Neuronal stem cell (in vitro differentiated cells): ENCODE measurements around the gene AMDHD2.
"Not testable (repeated sequence)": the region's sequence is repeated elsewhere in the genome, so short reads cannot be mapped to it uniquely, and the experiment has no call there.

Experiments
- DNase-seq: peaks from one replicate; pipeline ENCODE4 v3.0.0-alpha.2; 2013; ENCODE audit warnings: low spot score
- H2AFZ ChIP-seq: one replicate; pipeline ENCODE4 v1.6.1; 2013; ENCODE audit warnings: mild to moderate bottlenecking, low read length, inconsistent platforms
- H2AK5ac ChIP-seq: 2 replicates; pipeline ENCODE4 v1.6.1; 2013; ENCODE audit warnings: low read depth, mild to moderate bottlenecking, inconsistent platforms, low read length, moderate library complexity, mixed read lengths
- H2BK120ac ChIP-seq: 2 replicates; pipeline ENCODE4 v1.6.1; 2013; ENCODE audit warnings: low read depth, mild to moderate bottlenecking, inconsistent platforms, low read length, moderate library complexity, mixed read lengths
- H2BK12ac ChIP-seq: one replicate; pipeline ENCODE4 v1.6.1; 2013; ENCODE audit warnings: low read length, inconsistent platforms
- H2BK15ac ChIP-seq: 2 replicates; pipeline ENCODE4 v1.6.1; 2013; ENCODE audit warnings: mild to moderate bottlenecking, low read length, inconsistent platforms, mixed read lengths
- H2BK5ac ChIP-seq: one replicate; pipeline ENCODE4 v1.6.1; 2013; ENCODE audit warnings: inconsistent platforms, mild to moderate bottlenecking, low read length, moderate library complexity
- H3K14ac ChIP-seq: one replicate; pipeline ENCODE4 v1.6.1; 2013; ENCODE audit warnings: low read length, inconsistent platforms
- H3K18ac ChIP-seq: 2 replicates; pipeline ENCODE4 v1.6.1; 2013; ENCODE audit warnings: low read length, inconsistent platforms
- H3K23ac ChIP-seq: 2 replicates; pipeline ENCODE4 v1.6.1; 2013; ENCODE audit warnings: low read depth, mild to moderate bottlenecking, mixed read lengths, low read length, inconsistent platforms; ENCODE audit not compliant: poor library complexity
- H3K27ac ChIP-seq: replicated peaks from 3 replicates; pipeline ENCODE4 v1.5.1; 2013; ENCODE audit warnings: low read length, inconsistent platforms
- H3K27me3 ChIP-seq, 3 experiments: 2 replicates each; pipeline ENCODE4 v1.6.1; 2013; ENCODE audit warnings: low read length in 3 of 3, mild to moderate bottlenecking in 2 of 3, inconsistent platforms in 1 of 3, low read depth in 1 of 3, mixed read lengths in 1 of 3, moderate library complexity in 1 of 3; ENCODE audit not compliant: control insufficient read depth in 3 of 3, insufficient read depth in 3 of 3
- H3K36me3 ChIP-seq, 2 donors: replicated peaks in 1 of 2; 2 replicates each; pipeline ENCODE4 v1.6.1; 2013; ENCODE audit warnings: low read length in 2 of 2; ENCODE audit not compliant: control insufficient read depth in 2 of 2, insufficient read depth in 2 of 2
- H3K4ac ChIP-seq: 2 replicates; pipeline ENCODE4 v1.6.1; 2013; ENCODE audit warnings: inconsistent platforms, mild to moderate bottlenecking, low read length, moderate library complexity
- H3K4me1 ChIP-seq, 2 donors: 1 replicate in 1 of 2; 2 replicates in 1 of 2; pipeline ENCODE4 v1.6.1; 2013; ENCODE audit warnings: low read length in 2 of 2, low read depth in 1 of 2; ENCODE audit not compliant: control insufficient read depth in 2 of 2, insufficient read depth in 1 of 2
- H3K4me2 ChIP-seq: one replicate; pipeline ENCODE4 v1.6.1; 2013; ENCODE audit warnings: mild to moderate bottlenecking, low read length, inconsistent platforms; ENCODE audit not compliant: insufficient read depth, poor library complexity, severe bottlenecking
- H3K4me3 ChIP-seq, 2 donors: 2 replicates each; pipeline ENCODE4 v1.5.1; 2013; ENCODE audit warnings: low read length in 2 of 2, mild to moderate bottlenecking in 2 of 2, inconsistent platforms in 1 of 2, moderate library complexity in 1 of 2
- H3K79me1 ChIP-seq: one replicate; pipeline ENCODE4 v1.6.1; 2013; ENCODE audit warnings: low read depth, mild to moderate bottlenecking, inconsistent platforms, low read length, moderate library complexity
- H3K9ac ChIP-seq: one replicate; pipeline ENCODE4 v1.6.1; 2013; ENCODE audit warnings: mild to moderate bottlenecking, low read depth, low read length, inconsistent platforms; ENCODE audit not compliant: poor library complexity
- H3K9me3 ChIP-seq, 2 donors: replicated peaks in 1 of 2; 2 replicates each; pipeline versions ENCODE3 to v1.6.1; 2013; ENCODE audit warnings: low read length in 2 of 2, mild to moderate bottlenecking in 2 of 2, inconsistent platforms in 1 of 2, low read depth in 1 of 2, mixed read lengths in 1 of 2, moderate library complexity in 1 of 2; ENCODE audit not compliant: control insufficient read depth in 2 of 2, insufficient read depth in 1 of 2
- H4K8ac ChIP-seq: one replicate; pipeline ENCODE4 v1.6.1; 2013; ENCODE audit warnings: low read depth, mild to moderate bottlenecking, inconsistent platforms, low read length, moderate library complexity
- H4K91ac ChIP-seq: one replicate; pipeline ENCODE4 v1.6.1; 2013; ENCODE audit warnings: low read length, low read depth, mild to moderate bottlenecking, inconsistent platforms; ENCODE audit not compliant: poor library complexity
- WGBS, 2 donors: extraction: QIAGEN DNeasy Blood & Tissue Kit; methylation state at CpG; one replicate each; pipeline ENCODE4 v1.1.7; 2013; ENCODE audit warnings: missing lambda C conversion rate in 2 of 2, mixed read lengths in 1 of 2; ENCODE audit not compliant: insufficient read length in 2 of 2, insufficient replicate concordance in 1 of 2; ENCODE audit errors: extremely low coverage in 2 of 2; 5-methylcytosine and 5-hydroxymethylcytosine counted together

AMDHD2 gene

DNA sequence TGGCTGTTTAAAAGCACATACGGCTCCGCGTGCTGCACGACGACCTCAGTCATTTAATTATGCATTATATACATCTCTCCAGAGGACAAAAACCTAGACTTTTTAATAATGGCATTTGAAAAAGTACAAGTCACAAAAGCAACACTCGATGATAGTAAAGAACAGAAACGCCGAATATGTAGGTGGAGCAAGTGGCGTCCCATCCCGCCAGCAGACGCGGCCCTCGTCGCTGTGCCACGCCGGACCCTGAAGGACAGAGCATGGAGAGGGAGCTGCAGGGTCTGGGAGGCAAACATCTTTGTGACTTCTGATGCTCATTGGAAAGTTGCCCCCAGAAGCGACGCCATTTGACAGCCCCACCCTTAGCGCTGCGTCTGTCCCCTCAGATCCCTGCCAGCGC is 55.7 kb downstream of the AMDHD2 start:
- H3K9me3 ChIP-seq, H3K27ac ChIP-seq, H2BK12ac ChIP-seq, H3K4ac ChIP-seq, H3K14ac ChIP-seq, H2BK5ac ChIP-seq, H3K4me3 ChIP-seq, H3K4me2 ChIP-seq, H2BK120ac ChIP-seq, H3K36me3 ChIP-seq, H2AFZ ChIP-seq, H3K9ac ChIP-seq, H3K79me1 ChIP-seq, H3K23ac ChIP-seq, H3K18ac ChIP-seq, H3K4me1 ChIP-seq, H2BK15ac ChIP-seq, H4K8ac ChIP-seq, H2AK5ac ChIP-seq, DNase-seq, H4K91ac ChIP-seq, H3K27me3 ChIP-seq: not testable (repeated sequence)
- no CpG with 5 or more reads among the region's 21 CpGs for WGBS, 2 donors

DNA sequence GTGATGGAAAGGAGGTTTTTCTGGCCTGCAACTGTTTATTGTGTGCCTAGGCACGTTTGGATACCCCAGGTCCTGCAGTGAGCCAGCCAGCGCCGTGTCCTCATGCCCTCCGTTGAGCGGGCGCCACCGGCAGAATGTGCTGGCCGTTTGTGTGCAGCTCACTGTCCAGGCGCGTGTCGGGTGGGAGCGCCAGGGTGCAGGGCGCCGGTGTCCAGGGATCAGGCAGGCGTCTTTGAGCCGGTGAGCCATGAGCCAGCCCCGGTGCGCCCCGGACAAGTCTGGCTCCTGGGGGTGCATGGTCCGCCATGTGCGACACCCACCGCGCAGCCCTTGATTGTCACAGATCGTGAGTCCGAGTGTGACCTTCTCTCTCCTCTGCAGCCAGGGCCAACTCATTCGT is 56.9 kb downstream of the AMDHD2 start:
- H3K18ac ChIP-seq, H3K4me2 ChIP-seq, H3K4ac ChIP-seq, H3K9ac ChIP-seq, H2AFZ ChIP-seq, H3K4me3 ChIP-seq, H3K27me3 ChIP-seq, H3K14ac ChIP-seq, H2BK12ac ChIP-seq, H3K79me1 ChIP-seq, DNase-seq, H2AK5ac ChIP-seq, H4K8ac ChIP-seq, H3K4me1 ChIP-seq, H3K36me3 ChIP-seq, H3K27ac ChIP-seq, H4K91ac ChIP-seq, H2BK5ac ChIP-seq, H3K23ac ChIP-seq, H2BK15ac ChIP-seq, H3K9me3 ChIP-seq, H2BK120ac ChIP-seq: not testable (repeated sequence)
- no CpG with 5 or more reads among the region's 26 CpGs for WGBS, 2 donors

DNA sequence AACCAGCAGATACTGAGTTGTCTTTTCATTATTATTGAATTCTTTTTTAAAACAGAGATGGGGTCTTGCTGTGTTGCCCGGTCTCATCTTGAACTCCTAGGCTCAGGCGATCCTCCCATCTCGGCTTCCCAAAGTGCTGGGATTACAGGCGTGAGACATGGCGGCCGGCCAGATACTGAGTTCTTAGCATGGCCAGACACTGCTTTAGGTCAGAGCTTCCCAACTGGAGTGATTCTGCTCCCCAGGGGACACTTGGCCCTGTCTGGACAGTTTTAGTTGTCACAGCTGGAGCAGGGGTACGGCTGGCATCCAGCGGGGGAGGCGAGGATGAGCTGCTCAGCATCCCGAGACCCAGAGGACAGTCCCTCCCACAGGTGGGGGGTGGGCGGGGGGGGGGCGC is 58.7 kb downstream of the AMDHD2 start:
- H3K36me3 ChIP-seq, H4K8ac ChIP-seq, DNase-seq, H3K18ac ChIP-seq, H2AK5ac ChIP-seq, H3K9ac ChIP-seq, H3K9me3 ChIP-seq, H3K79me1 ChIP-seq, H2BK12ac ChIP-seq, H4K91ac ChIP-seq, H3K27me3 ChIP-seq, H2BK5ac ChIP-seq, H3K4me2 ChIP-seq, H2AFZ ChIP-seq, H3K14ac ChIP-seq, H3K27ac ChIP-seq, H3K4me1 ChIP-seq, H2BK15ac ChIP-seq, H3K23ac ChIP-seq, H3K4me3 ChIP-seq, H2BK120ac ChIP-seq, H3K4ac ChIP-seq: not testable (repeated sequence)
- no CpG with 5 or more reads among the region's 12 CpGs for WGBS, 2 donors

DNA sequence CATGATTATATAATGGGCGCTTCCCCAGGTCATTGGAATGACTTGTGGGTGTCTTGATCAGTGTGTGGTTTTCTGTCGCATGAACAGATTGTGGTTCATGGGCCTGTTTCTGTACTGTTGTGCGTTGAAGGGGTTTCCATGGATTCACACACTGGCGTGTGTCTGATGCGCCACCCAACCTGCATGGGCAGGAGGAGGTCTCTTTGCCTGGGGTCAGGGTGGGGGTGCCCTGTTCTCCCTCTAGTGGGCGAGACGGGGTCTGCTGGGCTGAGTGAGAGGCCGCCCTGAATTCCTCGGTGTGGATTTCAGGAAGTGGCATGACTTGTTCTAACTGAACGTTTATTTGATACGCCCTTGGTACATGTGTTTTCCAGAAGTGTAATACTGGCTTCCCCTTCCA is 60.0 kb downstream of the AMDHD2 start:
- not testable (repeated sequence) for H4K8ac ChIP-seq, H3K4me1 ChIP-seq, DNase-seq, H3K9ac ChIP-seq, H3K4ac ChIP-seq, H3K27ac ChIP-seq, H3K4me2 ChIP-seq, H3K27me3 ChIP-seq, H2BK5ac ChIP-seq, H3K23ac ChIP-seq, H2BK12ac ChIP-seq, H2BK15ac ChIP-seq, H3K4me3 ChIP-seq, H3K36me3 ChIP-seq, H4K91ac ChIP-seq, H3K9me3 ChIP-seq, H3K79me1 ChIP-seq, H3K18ac ChIP-seq, H2BK120ac ChIP-seq, H3K14ac ChIP-seq, H2AFZ ChIP-seq, H2AK5ac ChIP-seq
- WGBS, 2 donors, result no CpG with 5 or more reads among the region's 11 CpGs
